NCI-H2227 (cell line): ENCODE measurements around the gene STAM2.
"Not testable (repeated sequence)": the region's sequence is repeated elsewhere in the genome, so short reads cannot be mapped to it uniquely, and the experiment has no call there.

Source experiments
- DNase-seq: peaks from one replicate; lab custom pipeline; 2025; ENCODE audit not compliant: unreplicated experiment; lab: John Stamatoyannopoulos, UW

STAM2 gene

DNA sequence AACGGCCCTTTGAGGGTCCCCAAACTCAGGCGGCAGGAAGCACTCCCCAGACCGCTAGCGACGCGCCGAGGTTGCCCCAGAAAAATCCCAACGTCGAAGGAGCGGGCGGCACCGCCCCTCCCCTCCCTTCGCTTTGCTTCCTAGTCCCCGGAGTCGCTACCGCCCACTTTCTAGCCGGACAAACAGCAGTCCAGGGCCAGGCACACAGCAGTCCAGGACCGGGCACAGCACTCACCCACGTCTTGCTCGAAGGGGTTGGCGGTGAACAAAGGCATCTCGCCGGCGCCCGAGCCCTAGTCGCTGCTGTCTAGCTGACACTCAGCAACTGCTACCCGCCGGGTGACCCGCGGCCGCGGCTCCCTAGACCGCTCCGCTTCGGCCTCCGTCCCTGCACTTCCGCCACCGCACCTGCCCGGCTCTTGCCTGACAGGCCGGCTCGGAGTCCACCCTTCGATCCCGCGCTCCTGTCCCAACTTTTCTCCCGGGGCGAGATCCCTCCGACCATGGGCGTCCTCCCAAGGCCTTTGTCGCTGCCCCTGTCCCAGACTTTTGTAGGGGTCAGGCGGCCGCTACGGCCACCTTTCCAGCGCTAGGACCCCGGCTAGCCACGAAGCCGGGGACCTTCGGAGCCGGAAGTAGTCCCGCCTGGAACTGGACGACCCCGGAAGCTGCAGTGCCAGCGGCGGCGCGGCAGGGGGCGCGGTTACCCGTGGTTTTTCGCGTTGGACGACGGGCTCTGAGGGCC, at the start of gene STAM2:
TSS of gene STAM2 (minus strand) at position 396 of the 745 bp plus-strand sequence. CDS start at position 275, 121 bp downstream.
- DNase-seq = peak; percentile 97

DNA sequence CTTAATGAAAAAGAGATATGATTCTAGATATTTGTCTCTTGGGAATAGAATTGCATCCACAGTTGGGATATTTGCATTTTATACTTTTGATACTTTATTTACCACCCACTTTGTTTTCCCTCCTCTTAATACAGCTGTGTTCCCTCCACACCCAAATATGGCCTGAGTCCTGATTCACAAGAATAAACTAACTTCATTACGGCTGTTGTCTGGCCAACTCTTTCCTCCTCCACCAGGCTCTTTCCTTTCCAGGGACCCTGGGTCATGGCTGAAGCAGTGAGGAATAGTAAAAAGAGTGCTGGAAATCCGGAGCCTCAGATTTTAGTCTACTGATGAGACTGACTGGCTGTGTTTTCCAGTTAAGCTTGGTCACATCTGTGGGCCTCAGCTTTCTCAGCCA, 48.4 kb upstream of the STAM2 start:
- DNase-seq = no peak

DNA sequence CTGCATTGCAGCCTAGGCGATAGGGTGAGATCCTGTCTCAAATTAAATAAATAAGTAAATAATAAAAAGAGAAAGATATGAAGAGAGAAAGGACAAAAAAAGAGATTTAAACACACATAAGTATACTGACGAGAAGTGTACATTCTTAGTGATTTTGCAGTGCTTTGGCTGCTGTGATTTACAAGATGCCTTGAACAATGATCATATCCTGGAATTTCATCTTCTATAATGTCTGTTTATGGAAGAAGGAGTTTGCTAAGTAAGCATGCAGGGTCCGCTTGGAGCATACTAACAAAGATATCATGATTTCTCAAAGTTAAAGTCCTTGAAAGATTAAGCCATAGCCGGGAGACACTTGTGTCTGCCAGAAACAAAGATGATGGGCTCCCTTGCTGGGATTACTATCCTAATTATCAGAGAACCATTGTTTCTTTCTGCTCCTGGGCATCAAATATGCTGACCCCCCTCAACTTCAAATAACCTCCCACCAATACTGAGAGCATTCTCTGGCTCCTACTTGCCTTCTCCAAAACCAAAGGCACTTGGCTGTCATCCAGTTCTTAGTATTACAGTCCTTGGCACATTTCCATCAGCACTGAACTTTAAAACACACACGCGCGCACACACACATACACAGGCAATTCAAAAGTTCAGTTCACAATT, 47.5 kb upstream of the STAM2 start:
- peak; percentile 85 for DNase-seq

DNA sequence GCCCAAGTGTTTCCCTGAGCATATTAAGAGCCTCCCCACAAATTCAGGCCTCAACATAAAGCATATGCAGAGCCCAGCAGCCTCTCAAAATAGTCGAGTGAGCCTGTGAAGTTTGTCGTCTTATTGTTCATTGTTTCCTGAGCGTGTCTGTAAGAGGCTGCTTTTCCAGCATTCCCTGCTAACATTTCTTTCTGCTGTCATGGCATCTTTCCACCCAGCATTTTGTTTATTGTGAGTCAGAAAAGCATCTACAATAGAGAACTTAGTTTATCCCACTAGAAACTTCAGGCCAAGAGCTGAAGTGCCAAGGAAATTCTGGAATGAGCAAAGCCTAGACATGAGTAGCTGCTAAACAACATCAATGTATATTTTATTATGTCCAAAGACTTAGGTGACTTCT, 46.3 kb upstream of the STAM2 start:
- no peak for DNase-seq

DNA sequence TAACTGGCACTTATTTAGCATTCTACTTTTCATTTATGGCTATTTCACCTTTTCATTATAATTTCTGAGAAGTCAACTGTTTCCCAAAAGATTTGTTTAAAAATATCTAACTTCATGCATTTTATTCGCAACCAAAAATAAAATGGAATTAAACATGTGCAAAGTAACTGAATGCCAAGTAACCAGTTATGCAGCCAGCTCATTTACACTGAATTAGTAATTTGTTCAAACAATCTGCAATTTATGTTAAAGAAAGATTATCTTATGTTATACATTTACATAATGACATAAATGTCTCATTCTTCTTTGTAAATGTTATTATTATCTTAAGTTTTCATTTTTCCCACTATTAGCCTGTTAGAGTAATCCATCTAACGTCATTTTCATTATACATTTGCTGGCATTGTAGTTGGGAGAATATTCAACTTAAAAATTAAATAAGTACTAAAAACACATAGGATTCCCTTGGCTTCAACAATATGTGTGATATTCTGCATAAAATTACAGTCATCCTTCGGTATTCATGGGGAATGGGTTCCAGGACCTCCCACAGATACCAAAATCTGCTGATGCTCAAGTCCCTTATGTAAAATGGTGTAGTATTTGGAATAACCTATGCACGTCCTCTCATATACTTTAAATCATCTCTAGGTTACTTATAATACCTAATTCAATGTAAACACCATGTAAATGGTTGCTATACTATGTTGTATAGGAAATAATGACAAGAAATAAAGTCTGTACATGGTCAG, 43.7 kb upstream of the STAM2 start:
- DNase-seq = no peak

DNA sequence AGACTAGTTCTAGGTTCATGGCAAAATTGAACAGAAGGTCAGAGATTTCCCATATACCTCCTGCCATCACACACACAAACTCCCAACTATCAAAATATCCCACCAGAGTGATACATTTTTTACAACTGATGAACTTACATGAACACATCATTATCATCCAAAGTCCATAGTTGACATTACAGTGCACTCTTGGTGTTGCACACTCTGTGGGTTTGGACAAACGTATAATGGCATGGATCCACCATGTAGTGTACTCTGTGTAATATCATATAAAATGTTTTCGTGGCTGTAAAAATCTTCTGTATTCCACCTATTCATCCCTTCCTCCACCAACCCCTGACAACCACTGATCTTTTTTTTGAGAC, 25.9 kb upstream of the STAM2 start:
- no peak for DNase-seq

DNA sequence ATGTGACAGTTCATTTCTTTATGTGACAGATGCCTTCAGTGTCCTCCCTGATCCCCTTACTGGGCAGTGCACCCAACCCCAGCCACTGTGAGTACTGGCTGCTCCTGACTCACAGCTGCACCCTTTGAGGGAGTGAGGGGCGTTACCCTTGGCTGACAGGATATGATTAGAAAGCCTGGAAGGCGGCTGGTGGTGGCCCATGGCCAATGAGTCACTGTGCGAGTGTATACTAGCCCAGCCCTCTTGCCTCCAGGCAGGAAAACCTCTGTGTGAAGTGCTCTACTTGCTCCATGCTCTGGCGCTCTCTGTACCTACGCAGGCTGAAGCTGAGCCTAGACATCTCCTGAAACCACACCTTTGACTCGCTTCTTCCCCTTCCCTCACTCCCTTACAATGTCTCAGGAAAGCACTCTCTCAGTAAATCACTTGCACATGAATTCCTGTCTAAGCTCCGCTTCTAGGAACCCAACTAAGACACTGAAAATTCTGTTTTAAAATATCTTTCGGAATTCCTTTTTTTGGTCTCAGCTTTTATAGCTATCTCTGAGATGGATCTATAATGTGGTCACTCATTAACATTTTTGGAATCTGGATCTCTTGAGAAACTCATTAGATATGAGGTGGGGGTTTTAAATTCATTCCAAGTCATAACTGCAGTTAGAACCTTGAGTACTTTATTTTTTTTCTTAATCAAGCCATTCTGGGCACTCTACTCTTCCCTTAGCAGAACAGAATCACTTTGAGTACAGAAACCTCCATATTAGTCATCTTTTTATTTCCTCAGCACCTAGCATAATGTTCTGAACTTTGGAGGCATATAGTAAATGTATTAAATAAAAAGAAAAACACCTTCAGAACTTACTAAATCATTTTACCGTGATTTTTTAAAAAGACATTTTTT, 25.3 kb upstream of the STAM2 start:
- DNase-seq = no peak

DNA sequence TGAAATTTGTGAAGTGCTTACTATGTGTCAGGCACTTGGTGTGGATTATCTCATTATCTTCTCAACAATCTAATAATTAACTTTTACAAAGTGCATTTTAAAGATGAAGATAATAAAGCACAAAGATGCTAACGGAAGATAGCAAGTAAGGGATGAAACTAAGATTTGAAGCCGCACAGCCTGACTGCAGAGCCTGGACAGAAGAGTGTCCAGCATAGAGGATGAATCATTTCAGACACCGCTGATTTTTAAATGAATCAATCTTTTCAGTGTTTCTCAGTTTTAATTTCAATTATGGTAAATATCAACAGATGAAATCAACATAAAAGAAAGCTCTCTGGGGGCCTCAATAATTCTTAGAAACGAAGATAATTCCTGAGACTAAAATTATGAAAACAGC, 24.5 kb upstream of the STAM2 start:
- DNase-seq = no peak

DNA sequence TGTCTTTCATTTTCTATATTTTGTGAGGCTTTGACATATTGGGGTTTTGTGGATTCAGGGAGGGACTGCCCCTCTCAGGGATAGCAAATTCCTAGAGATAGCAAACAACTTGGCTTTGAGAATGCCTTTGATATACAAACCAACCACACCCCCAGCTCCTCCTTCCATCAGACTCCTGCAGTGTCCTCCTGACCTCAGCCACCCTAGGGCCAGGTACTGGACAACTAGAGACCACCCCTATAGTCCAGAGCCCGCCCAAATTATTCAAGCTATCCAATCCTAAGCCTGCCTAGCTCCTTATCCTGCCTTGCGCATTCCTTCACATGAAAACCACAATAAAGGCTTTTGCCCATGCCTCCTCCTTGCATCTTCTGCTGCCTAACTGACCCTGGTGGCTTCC, 22.9 kb upstream of the STAM2 start:
- no peak for DNase-seq

DNA sequence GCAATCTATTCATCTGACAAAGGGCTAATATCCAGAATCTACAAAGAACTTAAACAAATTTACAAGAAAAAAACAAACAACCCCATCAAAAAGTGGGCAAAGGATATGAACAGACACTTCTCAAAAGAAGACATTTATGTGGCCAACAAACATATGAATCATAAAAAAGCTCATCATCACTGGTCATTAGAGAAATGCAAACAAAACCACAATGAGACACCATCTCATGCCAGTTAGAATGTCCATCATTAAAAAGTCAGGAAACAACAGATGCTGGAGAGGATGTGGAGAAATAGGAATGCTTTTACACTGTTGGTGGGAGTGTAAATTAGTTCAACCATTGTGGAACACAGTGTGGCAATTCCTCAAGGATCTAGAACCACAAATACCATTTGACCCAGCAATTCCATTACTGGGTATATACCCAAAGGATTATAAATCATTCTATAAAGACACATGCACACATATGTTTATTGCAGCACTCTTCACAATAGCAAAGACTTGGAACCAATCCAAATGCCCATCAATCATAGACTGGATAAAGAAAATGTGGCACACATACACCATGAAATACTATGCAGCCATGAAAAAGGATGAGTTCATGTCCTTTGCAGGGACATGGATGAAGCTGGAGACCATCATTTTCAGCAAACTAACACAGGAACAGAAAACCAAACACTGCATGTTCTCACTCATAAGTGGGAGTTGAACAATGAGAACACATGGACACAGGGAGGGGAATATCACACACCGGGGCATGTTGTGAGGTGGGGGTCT, 22.1 kb upstream of the STAM2 start:
- not testable (repeated sequence) for DNase-seq

DNA sequence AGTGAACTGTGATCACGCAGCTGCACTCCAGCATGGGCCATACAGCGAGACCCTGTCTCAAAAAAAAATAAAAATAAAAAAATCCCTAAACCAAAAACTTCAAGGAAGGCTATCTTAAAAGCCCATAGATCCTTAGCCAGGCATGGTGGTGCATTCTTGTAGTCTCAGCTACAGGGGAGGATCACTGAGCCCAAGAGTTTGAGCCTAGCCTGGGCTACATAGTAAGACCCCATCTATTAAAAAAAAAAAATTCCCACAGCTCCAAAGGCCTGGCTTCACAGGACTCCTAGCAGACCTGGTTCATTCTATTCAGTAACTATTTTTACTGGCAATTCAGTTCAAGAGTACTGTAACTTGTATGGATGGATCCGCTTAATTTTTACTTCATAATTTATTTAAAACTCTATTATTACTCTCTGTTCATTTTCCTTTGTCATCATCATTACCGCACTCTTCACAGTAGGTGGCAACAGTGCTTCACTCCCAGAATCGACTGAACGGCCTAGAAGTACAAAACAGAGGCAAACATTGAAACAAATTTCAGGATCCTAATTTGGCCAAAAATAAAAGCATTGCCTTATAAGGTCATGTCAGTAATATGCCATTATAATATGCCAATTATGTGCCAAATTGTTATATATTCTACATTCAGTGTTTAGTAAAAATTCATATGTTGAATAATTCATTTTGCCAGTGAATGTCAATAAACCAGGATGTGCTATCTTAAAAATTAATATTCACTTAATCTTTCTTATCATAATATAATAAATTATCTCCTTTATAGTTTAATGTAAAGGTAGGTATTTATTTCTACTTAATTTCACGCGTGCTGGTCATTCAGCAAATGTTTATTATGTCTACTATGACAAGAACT, 14.3 kb upstream of the STAM2 start:
- peak; percentile 59 for DNase-seq

DNA sequence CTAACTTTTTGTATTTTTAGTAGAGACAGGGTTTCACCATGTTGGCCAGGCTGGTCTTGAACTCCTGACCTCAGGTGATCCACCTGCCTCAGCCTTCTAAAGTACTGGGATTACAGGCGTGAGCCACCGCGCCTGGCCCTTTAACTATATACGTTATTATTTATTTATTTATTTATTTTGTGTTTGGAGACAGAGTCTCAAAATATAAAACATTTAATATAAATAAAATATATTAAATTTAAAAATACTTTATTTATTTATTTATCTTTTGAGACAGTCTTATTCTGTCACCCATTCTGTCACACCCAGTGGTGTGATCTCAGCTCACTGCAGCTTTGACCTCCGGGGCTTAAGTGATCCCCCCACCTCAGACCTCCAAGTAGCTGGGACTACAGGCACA, 11.2 kb upstream of the STAM2 start:
- DNase-seq = not testable (repeated sequence)

DNA sequence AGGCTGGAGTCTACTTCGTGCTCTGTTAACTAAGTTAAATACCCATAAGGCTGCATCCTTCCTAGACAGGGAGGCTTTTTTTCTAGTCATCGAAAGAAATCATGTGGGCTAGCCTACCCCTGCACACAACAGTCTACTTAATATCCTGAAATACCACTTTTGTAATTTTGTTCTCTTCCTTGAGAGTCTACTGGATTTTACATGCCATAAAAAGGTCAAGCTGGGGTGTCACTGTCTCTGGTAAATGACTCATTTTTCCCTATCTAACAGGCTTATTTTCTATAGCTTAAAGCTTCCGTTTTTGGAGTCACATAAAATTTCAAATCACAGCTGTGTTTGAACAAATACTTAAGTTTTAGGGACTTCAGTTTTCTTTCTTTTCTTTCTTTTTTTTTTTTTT, 10.7 kb upstream of the STAM2 start:
- DNase-seq = no peak

DNA sequence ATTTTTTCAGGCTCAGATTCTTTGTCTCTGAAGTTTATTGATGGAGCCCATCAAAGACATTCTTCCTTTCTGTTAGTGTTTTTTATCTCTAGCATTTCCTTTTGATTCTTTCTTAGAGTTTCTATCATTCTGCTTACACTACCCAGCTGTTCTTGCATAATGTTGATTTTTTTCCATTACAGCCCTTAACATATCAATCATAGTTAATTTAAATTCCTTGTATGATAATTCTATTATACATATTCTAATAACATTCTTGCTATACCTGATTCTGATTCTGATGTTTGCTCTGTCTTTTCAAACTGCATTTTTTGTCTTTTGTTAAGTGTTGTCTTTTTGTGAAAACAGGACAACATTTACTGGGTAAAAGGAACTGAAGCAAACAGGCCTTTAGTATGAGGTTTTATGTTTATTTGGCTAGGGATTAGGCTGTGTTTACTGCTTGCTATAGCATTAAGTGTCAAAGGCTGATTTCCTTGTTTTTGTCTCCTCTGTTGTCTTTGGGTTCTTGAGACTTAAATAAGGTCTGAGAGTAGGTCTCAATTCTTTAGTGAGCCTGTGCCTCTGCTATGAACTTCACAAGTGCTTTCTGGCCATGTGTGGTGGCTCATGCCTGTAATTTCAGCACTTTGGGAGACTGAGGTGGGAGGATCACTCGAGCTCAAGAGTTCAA, 8.0 kb upstream of the STAM2 start:
- no peak for DNase-seq

DNA sequence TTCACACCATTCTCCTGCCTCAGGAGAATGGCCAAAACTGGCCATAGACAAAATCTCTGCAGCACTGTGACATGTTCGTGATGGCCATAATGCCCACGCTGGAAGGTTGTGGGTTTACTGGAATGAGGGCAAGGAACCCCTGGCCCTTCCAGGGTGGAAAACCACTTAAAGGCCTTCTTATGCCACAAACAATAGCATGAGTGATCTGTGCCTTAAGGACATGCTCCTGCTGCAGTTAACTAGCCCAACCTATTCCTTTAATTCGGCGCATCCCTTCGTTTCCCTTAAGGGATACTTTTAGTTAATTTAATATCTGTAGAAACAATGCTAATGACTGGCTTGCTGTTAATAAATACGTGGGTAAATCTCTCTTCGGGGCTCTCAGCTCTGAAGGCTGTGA, 2.1 kb upstream of the STAM2 start:
- DNase-seq = not testable (repeated sequence)

DNA sequence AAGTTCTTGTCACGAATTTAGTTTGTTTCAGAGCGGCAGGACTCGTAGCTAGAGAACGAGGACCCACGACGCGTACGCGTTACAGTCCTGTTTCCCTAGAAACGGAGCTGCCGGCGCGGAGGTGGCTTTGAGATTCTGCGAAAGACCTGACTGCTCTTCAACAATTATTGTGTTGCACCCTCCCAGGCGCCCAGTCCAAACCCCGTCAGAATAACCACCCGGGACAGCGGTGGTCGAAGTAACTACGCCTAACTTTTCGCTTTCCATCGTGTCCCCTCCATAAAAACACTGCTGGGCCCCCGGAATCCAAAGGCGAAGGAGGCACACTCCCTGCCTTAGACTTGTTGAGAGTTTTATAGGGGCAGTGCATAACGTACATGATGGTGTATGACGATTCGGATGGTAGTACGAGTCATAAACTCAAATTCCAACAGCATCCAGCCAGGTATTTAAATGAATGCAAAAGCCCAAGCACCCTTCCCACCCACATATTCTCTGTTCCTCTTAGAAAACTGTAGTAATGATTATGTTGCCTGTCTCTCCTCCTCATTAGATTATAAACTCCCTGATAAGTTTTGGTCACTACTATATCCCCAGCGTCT, 651 bp upstream of the STAM2 start:
- DNase-seq = no peak

DNA sequence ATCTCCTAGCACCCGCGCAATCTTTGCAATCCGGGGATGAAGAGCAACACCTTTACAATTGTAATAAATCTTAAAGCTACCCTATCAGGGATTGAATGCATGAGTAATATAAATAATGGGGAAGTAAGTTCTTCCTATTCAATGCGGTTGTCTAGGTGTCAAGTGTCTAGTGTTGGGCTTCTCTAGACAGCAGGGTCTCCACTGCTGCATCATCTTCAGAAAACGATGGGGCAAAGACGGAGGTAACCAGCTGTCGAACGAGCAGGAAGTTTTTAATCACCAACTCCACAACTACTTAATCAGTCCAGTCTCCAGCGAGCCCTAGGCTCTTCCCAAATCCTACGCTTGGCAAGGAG, 573 bp downstream of the STAM2 start:
- DNase-seq = no peak

DNA sequence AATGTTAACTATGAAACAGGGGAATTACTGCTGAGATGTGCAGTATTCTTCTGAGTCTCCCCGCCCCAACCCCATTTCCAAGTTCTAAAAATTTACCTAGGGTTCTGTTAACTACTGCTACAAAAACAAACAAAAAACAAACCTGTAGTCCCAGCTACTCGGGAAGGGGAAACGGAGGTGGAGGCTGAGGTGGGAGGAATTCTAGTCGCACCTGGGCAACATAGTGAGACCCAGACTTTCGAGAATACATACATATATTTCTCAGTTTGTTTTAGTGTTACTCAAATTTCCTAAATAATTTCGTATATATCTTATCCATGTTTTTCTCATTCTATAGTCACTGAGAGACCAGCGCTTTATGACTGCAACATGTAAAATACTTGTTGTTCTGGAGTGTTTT, 989 bp downstream of the STAM2 start:
- no peak for DNase-seq

DNA sequence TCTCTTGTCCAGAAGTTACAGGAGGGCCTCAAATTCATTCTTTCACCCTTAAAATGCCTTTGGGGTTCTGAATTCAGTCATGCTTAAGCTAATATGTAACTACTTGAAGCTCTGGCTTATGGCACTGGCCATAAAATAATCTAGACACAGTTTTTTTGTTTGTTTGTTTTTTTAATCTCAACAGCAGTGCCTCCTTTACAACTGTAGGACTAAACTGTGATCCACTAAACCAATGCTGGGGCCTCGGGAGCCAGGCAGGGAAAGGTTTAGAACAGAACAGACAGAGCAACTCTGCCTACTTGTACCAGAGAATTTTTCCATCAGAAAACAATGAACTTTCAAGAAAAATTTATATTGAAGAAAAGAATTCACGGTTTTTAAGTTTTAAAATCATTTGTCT, 1.7 kb downstream of the STAM2 start:
- DNase-seq = no peak
